GM12878 (cell line): Measurements from ENCODE around the gene COL28A1. TPM values are rescaled to one million over a fixed set of nuclear protein-coding genes. Genes with fewer than 3 reads are reported as not detected.

ENCODE experiments used
- ATAC-seq: fragments of 200-7000 bp; cut with Tn5 transposase; 3 replicates; pipeline ENCODE4 v1.9.1; 2020; ENCODE audit warnings: mild to moderate bottlenecking, moderate library complexity
- BruUV-seq: library from RNA; stranded (reverse); fragments of 400-500 nt; replicated peaks from 2 replicates; lab custom pipeline; 2021; lab: Mats Ljungman, UMichigan
- CTCF ChIA-PET: fragments of 300-600 bp; sonication (Branson Sonifier 250); formaldehyde crosslinking; extraction: SDS; loops from one replicate; lab custom pipeline; 2021; ENCODE audit warnings: inconsistent platforms; lab: Yijun Ruan, JAX
- POLR2A ChIA-PET: fragments of 350-600 bp; formaldehyde crosslinking; extraction: SDS; loops from one replicate; lab custom pipeline; 2021; ENCODE audit warnings: inconsistent platforms; lab: Charles Lee
- RAD21 ChIA-PET: fragments of 300-600 bp; sonication (Branson Sonifier 250); formaldehyde crosslinking; loops from one replicate; lab custom pipeline; 2023; ENCODE audit warnings: antibody characterized with exemption; ENCODE audit not compliant: unreplicated experiment; lab: Charles Lee
- SMC1A ChIA-PET: fragments of 300-600 bp; sonication (Branson Sonifier 250); formaldehyde crosslinking; loops from one replicate; lab custom pipeline; 2023; ENCODE audit not compliant: unreplicated experiment, uncharacterized antibody; lab: Charles Lee
- DNase-seq: peaks from one replicate; pipeline ENCODE4 v3.0.0-alpha.2; 2011; ENCODE audit warnings: low read depth, low spot score
- FAIRE-seq: peaks from 3 replicates; lab custom pipeline; 2011; peaks lifted over from hg19 to GRCh38; lab: Jason Lieb, UNC
- H2AFZ ChIP-seq: 2 replicates; pipeline ENCODE4 v1.6.0; 2011; ENCODE audit warnings: low read depth, low read length, control low read depth; ENCODE audit not compliant: control insufficient read depth
- H3K27ac ChIP-seq: 2 replicates; pipeline ENCODE4 v1.5.1; 2011; ENCODE audit warnings: control low read depth; ENCODE audit not compliant: control insufficient read depth, insufficient read depth
- H3K27me3 ChIP-seq, 2 experiments: replicated peaks in 1 of 2; 2 replicates each; pipeline versions ENCODE4 v1.6.0 to v1.6.1; 2011; ENCODE audit warnings: low read length in 1 of 2; ENCODE audit not compliant: control insufficient read depth in 2 of 2, insufficient read depth in 2 of 2
- H3K36me3 ChIP-seq, 2 experiments: 2 replicates each; pipeline ENCODE4 v1.5.1; 2011; ENCODE audit warnings: low read length in 1 of 2; ENCODE audit not compliant: control insufficient read depth in 2 of 2, insufficient read depth in 2 of 2
- H3K4me1 ChIP-seq: 2 replicates; pipeline ENCODE4 v1.6.1; 2011; ENCODE audit warnings: mild to moderate bottlenecking, low read length, moderate library complexity, mixed read lengths; ENCODE audit not compliant: control insufficient read depth, insufficient read depth
- H3K4me2 ChIP-seq: 2 replicates; pipeline ENCODE4 v1.6.0; 2011; ENCODE audit warnings: control low read depth; ENCODE audit not compliant: control insufficient read depth, insufficient read depth
- H3K4me3 ChIP-seq: fragments of 200-600 bp; sonication (generic); 2 replicates; pipeline ENCODE4 v1.5.1; 2016
- H3K79me2 ChIP-seq: 2 replicates; pipeline ENCODE4 v1.6.0; 2011; ENCODE audit warnings: low read length; ENCODE audit not compliant: control insufficient read depth, insufficient read depth
- H3K9ac ChIP-seq: 2 replicates; pipeline ENCODE4 v1.8.0; 2011; ENCODE audit warnings: low read length, control low read depth, mixed read lengths; ENCODE audit not compliant: control insufficient read depth, insufficient read depth
- H3K9me3 ChIP-seq: replicated peaks from 3 replicates; pipeline ENCODE4 v1.5.1; 2011; ENCODE audit warnings: mild to moderate bottlenecking, low read length; ENCODE audit not compliant: control insufficient read depth, insufficient read depth
- H4K20me1 ChIP-seq: 2 replicates; pipeline ENCODE4 v1.6.0; 2011; ENCODE audit not compliant: control insufficient read depth, insufficient read depth
- ATF7 ChIP-seq: fragments of 450-650 bp; IDR thresholded peaks from 2 replicates; pipeline ENCODE4 v1.6.1; 2016; ENCODE audit warnings: low read depth, mild to moderate bottlenecking
- BCL11A ChIP-seq: IDR thresholded peaks from 2 replicates; pipeline ENCODE4 v1.6.1; 2011; ENCODE audit warnings: low read depth, low read length
- BHLHE40 ChIP-seq, 2 experiments: fragments of 450-650 bp in 1 of 2; IDR thresholded peaks; 2 replicates each; pipeline ENCODE4 v1.6.1; 2011 to 2017; ENCODE audit warnings: low read depth in 2 of 2, borderline replicate concordance in 1 of 2, improper control_type of control experiment in 1 of 2, low read length in 1 of 2, mild to moderate bottlenecking in 1 of 2
- CBFB ChIP-seq: IDR thresholded peaks from 2 replicates; pipeline ENCODE4 v1.6.1; 2016; ENCODE audit warnings: antibody characterized with exemption, low read depth
- EZH2 ChIP-seq: IDR thresholded peaks from 2 replicates; pipeline ENCODE4 v1.6.1; 2012; ENCODE audit warnings: low read depth, mild to moderate bottlenecking, control low read depth, inconsistent platforms, low read length, borderline replicate concordance; ENCODE audit not compliant: control insufficient read depth
- FOXM1 ChIP-seq: IDR thresholded peaks from 2 replicates; pipeline ENCODE4 v1.6.1; 2012; ENCODE audit warnings: low read depth, mild to moderate bottlenecking, inconsistent platforms, low read length, moderate library complexity
- HSF1 ChIP-seq: fragments of 150-350 bp; IDR thresholded peaks from 2 replicates; pipeline ENCODE4 v1.6.1; 2014; ENCODE audit warnings: mild to moderate bottlenecking, low read depth, low read length
- IKZF2 ChIP-seq, 2 experiments: fragments of 450-650 bp; IDR thresholded peaks; 2 replicates each; pipeline ENCODE4 v1.6.1; 2017; ENCODE audit warnings: mild to moderate bottlenecking in 2 of 2, moderate library complexity in 2 of 2
- JUND ChIP-seq: IDR thresholded peaks from 2 replicates; pipeline ENCODE4 v1.6.1; 2012; ENCODE audit warnings: low read depth, mild to moderate bottlenecking, low read length, improper control_type of control experiment, moderate library complexity
- MEF2A ChIP-seq: IDR thresholded peaks from 2 replicates; pipeline ENCODE4 v1.6.1; 2011; ENCODE audit warnings: low read depth, mild to moderate bottlenecking, low read length, moderate library complexity; ENCODE audit not compliant: insufficient read depth
- NFXL1 ChIP-seq: fragments of 450-650 bp; IDR thresholded peaks from 2 replicates; pipeline ENCODE4 v1.6.1; 2017; ENCODE audit warnings: antibody characterized with exemption, mild to moderate bottlenecking, borderline replicate concordance
- NR2C2 ChIP-seq: IDR thresholded peaks from 2 replicates; pipeline ENCODE4 v1.6.1; 2011; ENCODE audit warnings: borderline replicate concordance, low read depth; ENCODE audit not compliant: control insufficient read depth, insufficient read length
- PBX3 ChIP-seq: IDR thresholded peaks from 2 replicates; pipeline ENCODE4 v1.6.1; 2011; ENCODE audit warnings: mild to moderate bottlenecking, low read depth, low read length, moderate library complexity; ENCODE audit not compliant: insufficient replicate concordance
- RUNX3 ChIP-seq: IDR thresholded peaks from 2 replicates; pipeline ENCODE4 v1.6.1; 2012; ENCODE audit warnings: low read length, inconsistent platforms
- SRF ChIP-seq, 2 experiments: IDR thresholded peaks; 2 replicates each; pipeline ENCODE4 v1.6.1; 2011; ENCODE audit warnings: low read depth in 2 of 2, low read length in 2 of 2, mild to moderate bottlenecking in 1 of 2, moderate library complexity in 1 of 2
- TAF1 ChIP-seq: IDR thresholded peaks from 2 replicates; pipeline ENCODE4 v1.6.1; 2011; ENCODE audit warnings: mild to moderate bottlenecking, low read depth, low read length, borderline replicate concordance
- ZBTB33 ChIP-seq: fragments of 450-650 bp; IDR thresholded peaks from 2 replicates; pipeline ENCODE4 v1.6.1; 2017; ENCODE audit warnings: mild to moderate bottlenecking
- ZNF217 ChIP-seq: fragments of 450-650 bp; IDR thresholded peaks from 2 replicates; pipeline ENCODE4 v1.6.1; 2017; ENCODE audit warnings: antibody characterized with exemption, mild to moderate bottlenecking
- WGBS: methylation state at CpG from one replicate; pipeline ENCODE4 v1.1.6; 2016; ENCODE audit warnings: low lambda C conversion rate; ENCODE audit not compliant: insufficient replicate concordance, insufficient coverage; ENCODE audit errors: missing lambda C conversion rate; 5-methylcytosine and 5-hydroxymethylcytosine counted together
- in situ Hi-C: fragments of 300-500 bp; cut with MboI; formaldehyde crosslinking; loops from 9 replicates; pipeline ENCODE4 v1.14.3; 2018; ENCODE audit warnings: mixed read lengths
- intact Hi-C: fragments of 100-400 bp; cut with micrococcal nuclease; formaldehyde crosslinking; loops from one replicate; pipeline ENCODE4 v1.14.2; 2022; ENCODE audit not compliant: unreplicated experiment
- polyA plus RNA-seq, 11 experiments: library from polyadenylated mRNA; depleted of rRNA in 4 of 11; unstranded in 6 of 11; stranded (reverse) in 5 of 11; fragments of >200 nt; fragmentation: Nextera tagmentation in 4 of 11; fragmentation: Illumina TruSeq in 1 of 11; extraction: Ambion mirVana in 4 of 11; extraction: Trizol in 1 of 11; gene quantifications; 1 replicate in 1 of 11; 2 replicates in 10 of 11; pipeline versions ENCODE4 v1.2.1 to v1.2.3, GENCODE V29; 2011 to 2016; ENCODE audit warnings: inconsistent platforms in 2 of 11, missing spikeins in 2 of 11, low read depth in 1 of 11
- total RNA-seq, 4 experiments: library from RNA; depleted of rRNA in 3 of 4; stranded (reverse); fragments of >200 nt in 3 of 4; fragmentation: Illumina TruSeq in 1 of 4; extraction: Trizol in 1 of 4; gene quantifications; 2 replicates each; pipeline versions ENCODE4 v1.2.1 to v1.2.3, GENCODE V29; 2013 to 2021

COL28A1 gene
- total and polyA plus RNA-seq, 10 of the 15 experiments (the other 5 are each of a cell fraction or from before 2014, with no cell fraction given) = 0.05 to 0.22 TPM; not detected in 8

- TF ChIP-seq BHLHE40 (IDR thresholded peaks at IDR 0.05; ENCODE audit: borderline replicate concordance in 1 of 2, low read depth in 2 of 2, low read length in 1 of 2) (no peak), ZNF217 (no peak), ZBTB33 (no peak), IKZF2 (IDR thresholded peaks at IDR 0.05) (no peak)
Observed at GRCh38 chr7:7312323-7312722, 223.3 kb downstream of the COL28A1 start (continued).

- DNase-seq (no peak), ATAC-seq (no peak), FAIRE-seq (no peak)
- Histone ChIP-seq H3K4me2 (no peak overlapping the region), H2AFZ (no peak overlapping the region), H3K27me3 (no peaks in the 10 kb centered on the region; a peak in 1 of 4 replicates), H3K27ac (no peak overlapping the region), H3K4me1 (no peaks in the 10 kb centered on the region), H4K20me1 (no peaks in the 10 kb centered on the region), H3K36me3 (no peaks in the 10 kb centered on the region), H3K9ac (no peak overlapping the region), H3K4me3 (no peak overlapping the region), H3K79me2 (no peaks in the 10 kb centered on the region), H3K9me3 (no peaks in the 10 kb centered on the region)
- ChIA-PET SMC1A (no interaction called here), CTCF (interaction anchor here (0.9 kb wide), 1 partner anchor 209 kb away, joined by 3 read pairs; no protein-coding TSS in a partner anchor), POLR2A (no interaction called here), RAD21 (interaction anchor here (1.2 kb wide), 1 partner anchor 129 kb away, joined by 3 read pairs; the partner anchor contains the start of gene C1GALT1)
- intact Hi-C loops = no loop called here
- no TSS peak for BruUV-seq
- in situ Hi-C loops = no loop called here
- 29% methylated on average over 2 of the region's 2 CpGs for WGBS
- TF ChIP-seq RUNX3 (no peak), PBX3 (no peak), JUND (no peak), SRF (IDR thresholded peaks at IDR 0.05; ENCODE audit: low read depth in 2 of 2, low read length in 2 of 2) (no peak), CBFB (no peak), MEF2A (no peak), FOXM1 (no peak), ATF7 (no peak), TAF1 (no peak), BCL11A (no peak), HSF1 (no peak), EZH2 (no peak), NFXL1 (no peak), NR2C2 (no peak)
Observed at GRCh38 chr7:7311001-7311400, 224.7 kb downstream of the COL28A1 start.
